Loucy (cell line): ENCODE measurements around the gene TDRD5.

Experiments
- EZH2phosphoT487 ChIP-seq: fragments of 200-600 bp; IDR thresholded peaks from 2 replicates; pipeline ENCODE4 v1.6.1; 2018; ENCODE audit warnings: antibody characterized with exemption, mild to moderate bottlenecking, moderate library complexity, borderline replicate concordance
- TF ChIP-seq, protein P1 (sequence below): fragments of 200-600 bp; sonication (generic); conservative IDR thresholded peaks from 2 replicates; pipeline ENCODE4 v1.5.1; 2014; ENCODE audit warnings: mild to moderate bottlenecking, antibody characterized with exemption, low read length

DNA sequence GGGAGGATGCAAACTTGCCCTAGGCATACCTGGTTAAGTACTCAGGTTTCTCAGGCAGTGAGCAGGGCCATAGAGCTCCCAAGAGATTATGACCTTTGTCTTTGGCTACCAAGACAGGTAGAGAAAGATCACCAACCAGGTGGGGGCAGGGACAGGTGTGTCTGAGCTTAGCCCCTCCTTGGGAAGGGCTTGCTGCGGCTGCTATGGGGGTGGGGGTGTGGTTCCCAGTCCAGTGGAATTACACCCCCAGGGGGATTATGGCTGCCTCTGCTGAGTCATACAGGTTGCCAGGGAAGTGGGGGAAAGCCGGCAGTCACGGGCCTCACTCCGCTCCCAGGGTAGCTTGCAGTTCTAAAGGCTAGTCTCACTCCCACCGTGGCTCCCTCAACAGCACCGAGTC, 86.2 kb downstream of the TDRD5 start:
- TF ChIP-seq, protein P1, sequence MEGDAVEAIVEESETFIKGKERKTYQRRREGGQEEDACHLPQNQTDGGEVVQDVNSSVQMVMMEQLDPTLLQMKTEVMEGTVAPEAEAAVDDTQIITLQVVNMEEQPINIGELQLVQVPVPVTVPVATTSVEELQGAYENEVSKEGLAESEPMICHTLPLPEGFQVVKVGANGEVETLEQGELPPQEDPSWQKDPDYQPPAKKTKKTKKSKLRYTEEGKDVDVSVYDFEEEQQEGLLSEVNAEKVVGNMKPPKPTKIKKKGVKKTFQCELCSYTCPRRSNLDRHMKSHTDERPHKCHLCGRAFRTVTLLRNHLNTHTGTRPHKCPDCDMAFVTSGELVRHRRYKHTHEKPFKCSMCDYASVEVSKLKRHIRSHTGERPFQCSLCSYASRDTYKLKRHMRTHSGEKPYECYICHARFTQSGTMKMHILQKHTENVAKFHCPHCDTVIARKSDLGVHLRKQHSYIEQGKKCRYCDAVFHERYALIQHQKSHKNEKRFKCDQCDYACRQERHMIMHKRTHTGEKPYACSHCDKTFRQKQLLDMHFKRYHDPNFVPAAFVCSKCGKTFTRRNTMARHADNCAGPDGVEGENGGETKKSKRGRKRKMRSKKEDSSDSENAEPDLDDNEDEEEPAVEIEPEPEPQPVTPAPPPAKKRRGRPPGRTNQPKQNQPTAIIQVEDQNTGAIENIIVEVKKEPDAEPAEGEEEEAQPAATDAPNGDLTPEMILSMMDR: no peak
- TF ChIP-seq EZH2phosphoT487: no peak
